Spleen (tissue), 7 donors: ENCODE measurements around the gene KIAA1328.
"Not testable (repeated sequence)": the region's sequence is repeated elsewhere in the genome, so short reads cannot be mapped to it uniquely, and the experiment has no call there.

Source experiments
- CTCF ChIP-seq, 11 experiments: fragments of 200-600 bp in 7 of 11; fragments of 450-650 bp in 4 of 11; sonication (generic) in 4 of 11; IDR thresholded peaks in 8 of 11; conservative IDR thresholded peaks in 3 of 11; 1 replicate in 7 of 11; 2 replicates in 4 of 11; pipeline versions ENCODE4 v1.4.0 to v1.8.0; 2016 to 2021; ENCODE audit warnings: antibody characterized with exemption in 11 of 11, inconsistent platforms in 4 of 11, mild to moderate bottlenecking in 1 of 11
- POLR2A ChIP-seq, 3 donors: fragments of 450-650 bp; IDR thresholded peaks; one replicate each; pipeline ENCODE4 v1.5.1; 2017; ENCODE audit warnings: antibody characterized with exemption in 3 of 3, mild to moderate bottlenecking in 1 of 3
- donor health status: DM: no; HTN: no; CAD: no; lungs with moderate emphysema.
- donor health status: DM: no; HTN: no; CAD: no.
- donor health status: DM: no; HTN: no; CAD: no.

- TF ChIP-seq CTCF (IDR thresholded peaks at IDR 0.05 in 8 of 11, conservative IDR thresholded peaks at IDR 0.05 in 3 of 11); POLR2A (IDR thresholded peaks at IDR 0.05): not testable (repeated sequence)
These were observed 44.9 kb downstream of the KIAA1328 start for GRCh38 chr18:36873826-36874225.
